T-helper 17 cell (primary cell): ENCODE data around the gene MLEC. TPM values are rescaled to one million over a fixed set of nuclear protein-coding genes. Genes with fewer than 3 reads are reported as not detected.

Source experiments
- ATAC-seq: fragments of 150-1000 bp; cut with Tn5 transposase; 2 replicates; pipeline ENCODE4 v1.10.0; 2021; ENCODE audit warnings: mild to moderate bottlenecking, moderate library complexity
- DNase-seq, 3 donors: peaks; one replicate each; pipeline versions ENCODE4 v3.0.0 to v3.0.0-alpha.2; 2020 to 2021
- H3K9me3 ChIP-seq: one replicate; pipeline ENCODE4 v1.7.0; 2013; ENCODE audit warnings: low read length, mild to moderate bottlenecking; ENCODE audit not compliant: control insufficient read depth, poor library complexity, severe bottlenecking
- H3K27ac Mint-ChIP-seq: one replicate; pipeline ENCODE4 v1.8.0; 2022; ENCODE audit warnings: mild to moderate bottlenecking, moderate library complexity, mixed read lengths
- H3K27me3 Mint-ChIP-seq: one replicate; pipeline ENCODE4 v1.8.0; 2022; ENCODE audit warnings: mixed read lengths
- H3K36me3 Mint-ChIP-seq: one replicate; pipeline ENCODE4 v1.8.0; 2022; ENCODE audit warnings: low read depth, mixed read lengths
- H3K4me1 Mint-ChIP-seq: one replicate; pipeline ENCODE4 v1.8.0; 2022; ENCODE audit warnings: mild to moderate bottlenecking, mixed read lengths
- H3K4me3 Mint-ChIP-seq: one replicate; pipeline ENCODE4 v1.8.0; 2022; ENCODE audit warnings: mild to moderate bottlenecking, moderate library complexity, mixed read lengths
- total RNA-seq, 4 donors: library from RNA in 2 of 4; stranded (reverse) in 2 of 4; gene quantifications; one replicate each; pipeline ENCODE4 v1.2.3 and lab custom pipeline; 2022 to 2026

The MLEC gene
- total RNA-seq, 2 donors from 2014 or later: 21.8 to 31.0 TPM

DNA sequence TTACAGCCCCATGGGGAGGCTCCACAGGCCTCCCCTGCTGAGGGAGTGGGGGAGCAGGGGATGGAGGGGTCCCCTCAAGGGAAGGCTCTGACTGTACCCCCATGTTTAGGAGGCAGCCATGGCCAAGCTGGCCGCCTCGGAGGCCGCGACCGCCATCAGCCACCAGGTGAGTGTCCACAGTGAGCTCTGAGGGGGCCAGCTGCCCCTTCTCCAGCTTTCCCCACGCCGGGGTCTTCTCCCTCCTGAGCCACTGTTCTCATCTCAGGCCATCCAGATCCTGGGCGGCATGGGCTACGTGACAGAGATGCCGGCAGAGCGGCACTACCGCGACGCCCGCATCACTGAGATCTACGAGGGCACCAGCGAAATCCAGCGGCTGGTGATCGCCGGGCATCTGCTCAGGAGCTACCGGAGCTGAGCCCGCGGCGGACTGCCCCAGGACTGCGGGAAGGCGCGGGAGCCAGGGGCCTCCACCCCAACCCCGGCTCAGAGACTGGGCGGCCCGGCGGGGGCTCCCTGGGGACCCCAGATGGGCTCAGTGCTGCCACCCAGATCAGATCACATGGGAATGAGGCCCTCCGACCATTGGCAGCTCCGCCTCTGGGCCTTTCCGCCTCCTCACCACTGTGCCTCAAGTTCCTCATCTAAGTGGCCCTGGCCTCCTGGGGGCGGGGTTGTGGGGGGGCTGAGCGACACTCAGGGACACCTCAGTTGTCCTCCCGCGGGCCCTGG is 52.2 kb downstream of the MLEC start:
- H3K27me3 Mint-ChIP-seq: no peaks in the 10 kb centered on the region
- no peak overlapping the region for H3K27ac Mint-ChIP-seq
- no peaks in the 10 kb centered on the region for H3K9me3 ChIP-seq
- peaks cover 2% of the 10 kb centered on the region for H3K4me1 Mint-ChIP-seq
- H3K4me3 Mint-ChIP-seq: no peak overlapping the region
- DNase-seq: no peak
- H3K36me3 Mint-ChIP-seq: peaks cover 2% of the 10 kb centered on the region
- no peak for ATAC-seq

DNA sequence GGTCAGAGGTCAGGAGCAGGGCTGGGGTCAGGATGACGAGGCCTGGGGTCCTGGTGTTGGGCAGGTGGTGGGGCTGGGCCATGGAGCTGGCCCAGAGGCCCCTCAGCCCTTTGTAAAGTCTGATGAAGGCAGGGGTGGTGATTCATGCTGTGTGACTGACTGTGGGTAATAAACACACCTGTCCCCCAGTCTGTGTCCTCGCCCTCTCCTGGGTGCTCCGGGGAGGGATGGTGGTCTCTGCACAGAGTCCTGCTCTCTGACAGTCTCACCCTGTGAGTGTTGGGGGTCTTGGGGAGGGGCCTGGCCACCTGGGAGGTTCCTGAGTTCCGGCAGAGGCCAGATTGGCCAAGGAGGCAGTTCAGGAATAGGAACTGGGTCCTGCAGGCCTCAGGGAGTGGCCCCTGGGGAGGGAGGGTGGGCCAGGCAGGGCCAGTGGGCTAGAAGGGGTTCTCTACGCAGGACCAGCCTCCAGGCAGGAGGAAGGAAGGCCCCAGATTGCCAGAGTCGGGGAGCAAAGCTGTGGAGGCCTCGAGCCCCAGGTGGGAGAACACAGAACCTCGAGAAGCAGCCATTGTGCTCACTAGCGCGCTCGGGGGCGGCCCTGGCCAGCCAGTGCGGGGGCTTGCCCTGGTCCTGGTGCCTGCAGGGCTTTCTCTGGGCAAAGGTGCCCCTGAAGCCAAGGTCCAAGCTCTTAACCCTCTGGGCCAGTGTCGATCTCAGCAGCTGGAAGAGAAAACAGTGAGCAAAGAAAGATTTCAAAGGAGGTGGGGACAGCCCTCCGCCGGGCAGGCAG is 53.1 kb downstream of the MLEC start:
- peaks cover 2% of the 10 kb centered on the region for H3K36me3 Mint-ChIP-seq
- no peaks in the 10 kb centered on the region for H3K9me3 ChIP-seq
- no peak for ATAC-seq
- no peak overlapping the region for H3K4me3 Mint-ChIP-seq
- H3K4me1 Mint-ChIP-seq: peaks cover 2% of the 10 kb centered on the region
- no peak overlapping the region for H3K27ac Mint-ChIP-seq
- no peak for DNase-seq
- no peaks in the 10 kb centered on the region for H3K27me3 Mint-ChIP-seq

DNA sequence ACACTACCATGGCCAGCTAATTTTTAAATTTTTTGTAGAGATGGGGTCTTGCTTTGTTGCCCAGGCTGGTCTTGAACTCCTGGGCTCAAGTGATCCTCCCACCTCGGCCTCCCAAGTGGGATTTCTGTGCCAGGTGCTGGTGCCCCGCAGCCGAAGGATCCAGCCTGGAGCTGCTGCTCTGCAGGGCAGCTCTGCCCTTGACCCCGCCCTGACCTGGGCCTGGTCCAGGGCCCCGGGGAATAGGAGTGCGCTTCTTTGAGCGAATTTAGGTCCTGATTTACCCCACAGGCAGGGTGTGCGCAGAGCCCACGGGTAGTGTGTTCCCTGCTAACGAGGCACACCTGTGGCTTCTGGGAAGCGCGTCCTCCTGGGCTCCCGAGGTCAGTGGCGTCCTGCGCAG is 53.9 kb downstream of the MLEC start:
- H3K9me3 ChIP-seq: no peaks in the 10 kb centered on the region
- H3K36me3 Mint-ChIP-seq: peaks cover 2% of the 10 kb centered on the region
- H3K27ac Mint-ChIP-seq: no peak overlapping the region
- no peak overlapping the region for H3K4me3 Mint-ChIP-seq
- no peaks in the 10 kb centered on the region for H3K27me3 Mint-ChIP-seq
- DNase-seq: no peak
- peaks cover 2% of the 10 kb centered on the region for H3K4me1 Mint-ChIP-seq
- ATAC-seq: no peak

DNA sequence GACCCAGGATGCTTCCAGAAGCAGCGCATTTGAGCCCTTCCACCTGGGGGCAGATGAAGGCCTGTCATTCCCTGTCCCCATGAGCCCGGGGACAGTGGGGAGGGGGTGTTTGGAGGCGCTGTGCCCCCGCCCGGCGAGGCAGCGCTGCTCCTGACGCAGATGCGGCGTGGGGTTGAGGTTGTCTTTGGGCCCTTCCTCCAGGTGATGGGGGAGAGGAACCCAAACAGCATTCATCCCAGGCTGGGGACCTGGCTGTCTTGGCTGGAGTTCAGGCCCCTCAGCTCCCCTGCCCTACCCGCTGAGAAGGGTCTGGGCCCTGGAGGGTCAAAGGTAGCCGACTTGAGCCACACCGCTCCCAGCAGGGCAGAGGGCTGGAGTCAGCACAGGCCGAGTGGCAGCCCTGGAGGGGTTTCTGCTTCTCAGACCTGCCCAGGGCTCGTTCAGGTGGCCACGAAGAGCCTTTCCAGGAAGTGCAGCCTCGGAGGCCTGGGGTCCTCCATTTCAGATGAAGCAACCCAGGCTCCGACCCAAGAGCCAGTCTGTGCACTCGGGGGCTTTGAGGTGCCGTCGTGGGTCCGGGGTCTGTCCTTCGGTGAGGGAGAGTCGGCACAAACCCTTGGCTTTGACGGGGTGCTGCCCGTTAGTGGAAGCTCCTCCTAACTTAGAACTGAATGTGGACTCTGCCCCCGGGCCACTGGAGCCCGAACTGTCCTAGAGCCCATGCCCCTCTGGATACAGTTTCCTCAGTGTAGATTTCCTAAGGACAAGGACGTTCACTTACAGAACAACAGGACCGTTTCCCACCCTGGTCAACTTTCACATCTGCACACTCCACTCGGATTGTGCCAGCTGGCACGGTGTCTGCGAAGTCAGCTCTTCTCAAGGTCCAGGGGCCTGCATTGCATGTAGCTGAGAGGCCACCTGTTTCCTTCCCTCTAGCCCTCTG is 54.8 kb downstream of the MLEC start:
- H3K4me3 Mint-ChIP-seq: no peak overlapping the region
- ATAC-seq (no peak), DNase-seq (no peak)
- no peak overlapping the region for H3K27ac Mint-ChIP-seq
- H3K36me3 Mint-ChIP-seq: no peaks in the 10 kb centered on the region
- H3K27me3 Mint-ChIP-seq: no peaks in the 10 kb centered on the region
- no peaks in the 10 kb centered on the region for H3K9me3 ChIP-seq
- H3K4me1 Mint-ChIP-seq: no peaks in the 10 kb centered on the region

DNA sequence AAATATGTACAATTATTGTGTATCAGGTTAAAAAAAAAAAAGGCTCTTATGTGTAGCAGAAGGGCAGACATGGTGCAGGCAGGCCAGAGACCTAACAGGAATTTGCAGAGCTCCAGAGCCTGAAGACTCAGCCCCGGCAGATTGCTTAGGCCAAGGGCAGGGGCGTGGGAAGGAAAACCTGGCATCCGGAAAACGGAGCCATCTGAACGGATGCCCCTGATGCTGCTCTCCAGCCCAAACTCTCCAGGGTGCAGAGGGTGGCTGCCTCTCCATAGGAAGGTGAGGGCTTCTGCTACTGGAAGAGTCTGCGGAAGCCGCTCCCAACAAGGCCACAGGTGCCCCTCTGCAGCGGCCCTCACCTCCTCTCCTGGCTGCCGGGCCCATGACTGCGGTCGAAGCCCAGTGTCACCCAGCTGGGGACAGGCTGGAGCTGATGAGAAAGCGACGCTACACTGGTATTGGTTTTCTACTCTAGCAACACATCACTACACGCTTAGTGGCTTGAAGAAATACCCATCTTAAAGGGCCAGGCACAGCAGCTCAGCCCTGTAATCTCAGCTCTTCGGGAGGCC is 58.1 kb downstream of the MLEC start:
- no peak for DNase-seq
- Mint-ChIP-seq H3K4me1 (peaks cover 4% of the 10 kb centered on the region), H3K36me3 (no peaks in the 10 kb centered on the region), H3K27ac (no peak overlapping the region), H3K4me3 (no peak overlapping the region), H3K27me3 (no peaks in the 10 kb centered on the region)
- ATAC-seq: no peak
- no peaks in the 10 kb centered on the region for H3K9me3 ChIP-seq

DNA sequence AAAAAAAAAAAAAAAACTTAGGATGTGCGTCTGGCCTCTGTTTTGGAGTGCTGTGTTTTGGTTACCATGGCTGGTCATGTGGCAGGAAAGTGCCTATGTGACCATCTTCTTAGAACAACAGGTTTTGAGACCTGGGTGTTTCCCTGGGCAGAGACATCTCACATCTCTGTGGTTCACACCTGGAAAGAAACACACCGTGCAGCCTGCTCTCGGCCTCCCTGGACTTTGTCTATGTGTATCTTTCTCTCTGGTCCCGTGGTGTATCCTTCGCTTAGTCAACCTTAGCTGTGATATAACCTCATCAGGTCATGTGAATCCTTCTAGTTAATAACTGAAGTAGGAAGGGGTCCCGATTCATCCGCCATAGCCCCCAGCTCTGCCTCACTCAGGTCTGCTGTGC is 61.3 kb downstream of the MLEC start:
- no peaks in the 10 kb centered on the region for H3K36me3 Mint-ChIP-seq
- ATAC-seq (no peak), DNase-seq (no peak)
- H3K4me3 Mint-ChIP-seq: no peak overlapping the region
- no peak overlapping the region for H3K27ac Mint-ChIP-seq
- H3K9me3 ChIP-seq: no peaks in the 10 kb centered on the region
- no peaks in the 10 kb centered on the region for H3K27me3 Mint-ChIP-seq
- peaks cover 4% of the 10 kb centered on the region for H3K4me1 Mint-ChIP-seq

DNA sequence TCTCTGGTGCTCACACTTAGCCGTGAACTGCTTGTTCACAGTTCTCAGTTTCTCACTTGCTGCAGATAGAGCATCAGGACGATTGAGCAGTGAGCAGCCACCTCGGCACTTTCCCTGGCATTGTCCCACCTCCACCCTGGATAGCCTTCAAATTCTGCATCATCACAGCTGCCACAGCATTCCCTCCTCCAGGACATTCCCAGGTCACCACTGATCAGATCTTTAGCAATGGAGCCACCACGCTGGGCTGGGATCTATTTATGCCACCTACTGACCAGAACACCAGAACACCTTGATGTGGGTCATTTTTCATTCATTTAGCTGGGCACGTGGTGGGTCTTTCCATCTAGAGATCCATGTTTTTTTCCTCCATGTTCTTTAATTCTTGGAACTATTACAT is 62.3 kb downstream of the MLEC start:
- ATAC-seq: no peak
- no peak overlapping the region for H3K27ac Mint-ChIP-seq

DNA sequence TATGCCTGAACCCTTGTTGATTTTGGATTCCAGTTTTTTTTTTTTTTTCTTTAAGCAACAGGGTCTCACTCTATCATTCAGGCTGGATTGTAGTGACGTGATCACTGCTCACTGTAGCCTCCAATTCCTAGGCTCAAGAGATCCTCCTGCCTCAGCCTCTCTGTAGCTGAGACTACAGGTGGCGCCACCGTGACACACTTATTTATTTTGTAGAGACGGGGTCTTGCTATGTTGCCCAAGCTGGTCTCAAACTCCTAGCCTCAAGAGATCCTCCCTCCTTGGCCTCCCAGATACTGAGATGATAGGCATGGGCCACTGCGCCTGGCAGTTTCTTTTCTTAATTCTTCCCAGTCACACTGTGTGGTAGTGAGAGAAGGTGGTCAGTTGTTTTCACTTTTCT is 63.9 kb downstream of the MLEC start:
- Mint-ChIP-seq H3K27ac (no peak overlapping the region), H3K4me3 (no peak overlapping the region), H3K27me3 (no peaks in the 10 kb centered on the region), H3K36me3 (no peaks in the 10 kb centered on the region), H3K4me1 (peaks cover 4% of the 10 kb centered on the region)
- ATAC-seq (no peak), DNase-seq (no peak)
- H3K9me3 ChIP-seq: no peaks in the 10 kb centered on the region

More for the DNA sequence above, 62.3 kb downstream of the MLEC start:
- no peaks in the 10 kb centered on the region for H3K9me3 ChIP-seq
- Mint-ChIP-seq H3K27me3 (no peaks in the 10 kb centered on the region), H3K36me3 (no peaks in the 10 kb centered on the region), H3K4me3 (no peak overlapping the region), H3K4me1 (peaks cover 4% of the 10 kb centered on the region)
- no peak for DNase-seq

DNA sequence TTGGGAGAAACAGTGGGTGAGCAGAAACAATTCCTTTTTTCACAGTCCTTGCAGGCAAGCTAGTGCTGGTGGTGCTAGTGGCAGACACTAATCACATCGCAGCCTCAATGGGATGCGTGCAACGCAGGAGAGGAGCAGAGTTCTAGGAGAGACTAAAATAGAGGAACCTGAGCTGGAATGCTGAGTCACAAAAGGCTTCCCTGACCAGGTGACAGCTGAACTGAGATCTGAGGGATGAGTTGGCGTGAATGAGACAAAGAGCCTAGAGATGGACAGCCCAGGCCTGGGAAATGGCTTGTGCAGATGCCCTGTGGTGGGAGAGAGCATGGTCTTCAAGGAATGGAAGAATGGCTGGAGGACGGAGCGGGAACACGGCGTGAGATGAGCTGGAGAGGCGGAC is 64.4 kb downstream of the MLEC start:
- no peak for DNase-seq
- H3K36me3 Mint-ChIP-seq: no peaks in the 10 kb centered on the region
- peaks cover 4% of the 10 kb centered on the region for H3K4me1 Mint-ChIP-seq
- no peak for ATAC-seq
- no peaks in the 10 kb centered on the region for H3K9me3 ChIP-seq
- no peak overlapping the region for H3K4me3 Mint-ChIP-seq
- no peaks in the 10 kb centered on the region for H3K27me3 Mint-ChIP-seq
- peak overlapping the region; percentile 19 for H3K27ac Mint-ChIP-seq

Other genes starting within 250 kb of the MLEC start
- 100 to 1,000 TPM; 136 to 144 TPM for gene COX6A1, start 249.0 kb upstream of the MLEC start, total RNA-seq
- gene TRIAP1, start 240.8 kb upstream of the MLEC start, total RNA-seq: 10 to 100 TPM; 18.6 to 21.9 TPM
- 10 to 100 TPM; 15.6 to 18.7 TPM for gene GATC, start 240.7 kb upstream of the MLEC start, total RNA-seq
- gene SRSF9, start 217.4 kb upstream of the MLEC start, total RNA-seq: 100 to 1,000 TPM; 122 to 124 TPM
- gene DYNLL1, start 191.0 kb upstream of the MLEC start, total RNA-seq: 10 to 100 TPM; 70.2 to 72.2 TPM
- 10 to 100 TPM; 11.7 to 11.8 TPM for gene COQ5, start 158.0 kb upstream of the MLEC start, total RNA-seq
- gene RNF10, start 152.8 kb upstream of the MLEC start, total RNA-seq: 100 to 1,000 TPM; 372 to 430 TPM
- gene POP5, start 105.7 kb upstream of the MLEC start, total RNA-seq: 10 to 100 TPM; 26.8 to 28.7 TPM
- not detected for gene CABP1, start 46.5 kb upstream of the MLEC start, total RNA-seq
- gene UNC119B, start 23.3 kb downstream of the MLEC start, total RNA-seq: 10 to 100 TPM; 15.2 to 16.2 TPM
- 10 to 100 TPM in 1 of 2 donors, 1 to 10 TPM in 1; 9.1 to 10.8 TPM for gene ACADS, start 38.7 kb downstream of the MLEC start, total RNA-seq
- gene SPPL3, start 217.2 kb downstream of the MLEC start, total RNA-seq: 10 to 100 TPM; 44.6 to 60.7 TPM